H1 (cell line): ENCODE measurements around the gene MAGI2.

Experiments used
- ATF3 ChIP-seq: IDR thresholded peaks from 2 replicates; pipeline ENCODE4 v1.6.1; 2011; ENCODE audit warnings: low read depth, mild to moderate bottlenecking, low read length; ENCODE audit not compliant: insufficient read depth
- CEBPB ChIP-seq: IDR thresholded peaks from 2 replicates; pipeline ENCODE4 v1.6.1; 2012; ENCODE audit warnings: low read depth, low read length
- CHD2 ChIP-seq: IDR thresholded peaks from 2 replicates; pipeline ENCODE4 v1.6.1; 2012; ENCODE audit warnings: low read length, improper control_type of control experiment
- CTCF ChIP-seq, 3 experiments: IDR thresholded peaks; 1 replicate in 2 of 3; 2 replicates in 1 of 3; pipeline versions ENCODE4 v1.5.1 to v1.6.1; 2011; ENCODE audit warnings: low read length in 3 of 3, mild to moderate bottlenecking in 3 of 3, inconsistent platforms in 2 of 3, low read depth in 1 of 3, moderate library complexity in 1 of 3; ENCODE audit not compliant: insufficient read depth in 1 of 3; ENCODE audit errors: control extremely low read depth in 1 of 3
- EP300 ChIP-seq, 2 experiments: IDR thresholded peaks; 1 replicate in 1 of 2; 2 replicates in 1 of 2; pipeline ENCODE4 v1.6.1; 2011 to 2012; ENCODE audit warnings: low read depth in 2 of 2, low read length in 2 of 2, mild to moderate bottlenecking in 2 of 2, borderline replicate concordance in 1 of 2, inconsistent platforms in 1 of 2, moderate library complexity in 1 of 2
- JUND ChIP-seq: IDR thresholded peaks from 2 replicates; pipeline ENCODE4 v1.6.1; 2011; ENCODE audit warnings: mild to moderate bottlenecking, improper control_type of control experiment, low read length
- NRF1 ChIP-seq: IDR thresholded peaks from 2 replicates; pipeline ENCODE4 v1.6.1; 2011; ENCODE audit warnings: mild to moderate bottlenecking, low read depth, low read length, improper control_type of control experiment
- RFX5 ChIP-seq: IDR thresholded peaks from 2 replicates; pipeline ENCODE4 v1.6.1; 2011; ENCODE audit warnings: low read depth, low read length, improper control_type of control experiment, borderline replicate concordance
- TEAD4 ChIP-seq: IDR thresholded peaks from 2 replicates; pipeline ENCODE4 v1.6.1; 2012; ENCODE audit warnings: low read depth, low read length, inconsistent platforms, mixed read lengths
- USF2 ChIP-seq: IDR thresholded peaks from 2 replicates; pipeline ENCODE4 v1.6.1; 2011; ENCODE audit warnings: low read length, improper control_type of control experiment

GRCh38 chr7:78968951-78969350 lies 484.5 kb downstream of the MAGI2 start:
- TF ChIP-seq CTCF (IDR thresholded peaks at IDR 0.05; ENCODE audit: control extremely low read depth in 1 of 3, insufficient read depth in 1 of 3, low read depth in 1 of 3, low read length in 3 of 3) (no peak), NRF1 (no peak), CEBPB (no peak), JUND (no peak), TEAD4 (no peak), ATF3 (no peak), USF2 (no peak), CHD2 (no peak), RFX5 (no peak), EP300 (IDR thresholded peaks at IDR 0.05; ENCODE audit: borderline replicate concordance in 1 of 2, low read depth in 2 of 2, low read length in 2 of 2) (no peak; a peak in 1 of 3 replicates)
